GM19452 (cell line): ENCODE data around the gene USPL1.
A peak's percentile ranks its signal among the peaks of the same experiment; 100 is the strongest.
"Not testable (repeated sequence)": the region's sequence is repeated elsewhere in the genome, so short reads cannot be mapped to it uniquely, and the experiment has no call there.

Experiments
- ATAC-seq: cut with Tn5 transposase; IDR thresholded peaks from one replicate; pipeline ENCODE4 v1.9.1; 2021; ENCODE audit not compliant: unreplicated experiment

Gene USPL1

GRCh38 chr13:30617315-30618185 lies at the start of gene USPL1:
Gene USPL1 (plus strand): TSS chr13:30617920. CDS start chr13:30621141, 3,221 bp downstream.
- ATAC-seq = peak; percentile 89

GRCh38 chr13:30569901-30570576 lies 47.7 kb upstream of the USPL1 start:
- ATAC-seq = no peak

- ATAC-seq = no peak
These were observed 47.0 kb upstream of the USPL1 start for GRCh38 chr13:30570691-30571090.

DNA sequence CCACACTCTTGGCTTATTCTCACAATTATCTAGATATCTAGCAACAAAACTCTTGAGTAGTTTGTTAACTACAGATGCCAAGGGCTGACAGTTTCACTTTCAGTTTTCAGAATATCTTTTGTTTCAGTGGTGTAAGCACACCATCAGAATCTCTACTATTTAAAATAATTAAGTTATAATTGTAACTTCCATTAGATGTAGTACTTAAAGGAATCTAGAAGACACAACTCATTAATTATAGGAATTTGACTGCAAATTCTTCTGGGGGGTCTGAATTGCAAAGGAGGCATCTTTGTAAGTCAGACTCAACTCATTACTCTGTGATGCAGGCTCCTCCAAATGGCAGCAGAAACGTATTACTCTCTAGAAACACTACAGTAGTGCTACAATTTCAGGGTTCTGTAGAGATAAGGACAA lies 44.9 kb upstream of the USPL1 start:
- peak; percentile 44 for ATAC-seq

- no peak for ATAC-seq
These were observed 41.2 kb upstream of the USPL1 start for GRCh38 chr13:30576528-30576927.

- peak; percentile 82 for ATAC-seq
These were observed 40.3 kb upstream of the USPL1 start for GRCh38 chr13:30577401-30577852.

- ATAC-seq = no peak
These were observed 36.7 kb upstream of the USPL1 start for GRCh38 chr13:30580852-30581502.

DNA sequence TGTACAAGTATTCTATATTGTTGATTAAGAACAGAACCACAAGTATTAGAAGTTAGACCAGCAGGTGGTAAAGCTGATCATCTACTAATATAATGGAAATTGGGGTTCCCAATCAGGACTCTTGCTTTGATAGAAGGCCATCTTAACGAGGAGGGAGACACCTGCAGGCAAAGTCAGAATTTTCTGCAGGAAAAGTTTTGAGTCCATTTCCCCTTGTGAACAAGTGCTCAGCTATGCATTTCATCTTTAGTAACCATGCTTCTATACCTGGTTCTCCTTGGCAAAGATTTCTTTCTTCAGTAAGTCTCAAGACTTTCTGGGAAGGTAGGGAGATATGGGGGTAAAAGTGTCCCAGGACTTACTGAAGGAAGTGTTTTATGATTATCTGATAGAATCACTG lies 36.1 kb upstream of the USPL1 start:
- ATAC-seq = no peak

DNA sequence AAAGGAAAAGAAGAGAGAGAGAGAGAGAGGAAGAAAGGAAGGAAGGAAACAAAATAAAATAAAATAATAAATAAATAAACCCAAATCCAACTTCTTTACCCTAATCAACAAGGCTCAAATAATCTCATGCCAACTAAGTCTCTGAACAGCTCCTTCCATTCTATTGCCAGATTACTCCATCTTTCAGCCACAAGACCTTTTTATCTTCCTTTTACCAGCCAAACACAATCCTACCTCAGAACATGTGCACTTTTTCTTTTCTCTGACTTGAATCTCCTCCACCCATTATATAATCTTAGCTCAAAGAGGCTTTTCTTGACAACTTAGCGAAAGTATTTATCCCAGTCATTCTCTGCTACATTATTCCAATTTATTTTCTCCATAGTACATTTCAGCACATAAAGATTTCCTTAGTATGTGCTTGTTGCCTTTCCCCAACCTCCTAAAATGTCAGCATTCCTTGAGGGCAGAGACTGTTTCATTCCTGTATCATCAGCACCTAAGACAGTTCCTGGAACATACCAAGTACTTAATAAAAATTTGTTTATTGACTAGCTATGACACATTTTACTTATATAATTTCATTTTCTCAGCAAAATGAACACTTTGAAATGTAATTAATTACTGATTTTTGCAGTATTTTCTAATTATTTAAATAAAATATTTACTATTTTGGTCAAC lies 33.5 kb upstream of the USPL1 start:
- no peak for ATAC-seq

GRCh38 chr13:30585748-30586262 lies 31.9 kb upstream of the USPL1 start:
- ATAC-seq = no peak

GRCh38 chr13:30587231-30587630 lies 30.5 kb upstream of the USPL1 start:
- no peak for ATAC-seq

- ATAC-seq = no peak
These were observed 30.0 kb upstream of the USPL1 start for GRCh38 chr13:30587739-30588138.

DNA sequence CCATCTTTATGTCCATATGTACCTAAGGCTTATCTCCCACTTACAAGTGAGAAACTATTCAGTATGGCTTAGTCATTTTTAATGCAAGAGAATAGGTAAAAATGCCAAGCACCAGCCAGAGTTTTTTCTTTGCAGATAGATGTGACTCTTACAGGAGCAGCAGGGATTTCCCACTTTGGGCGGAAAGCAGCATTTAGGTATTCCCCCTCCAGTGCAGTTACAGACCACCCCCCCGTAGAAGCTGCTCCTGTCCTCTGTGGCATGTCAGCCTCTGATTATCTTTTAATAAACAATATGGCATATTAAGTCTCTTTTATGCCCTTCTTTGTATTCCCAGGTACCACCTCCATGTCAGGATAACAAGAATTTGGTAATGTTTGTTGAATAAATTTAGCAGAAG lies 24.7 kb upstream of the USPL1 start:
- ATAC-seq = no peak

DNA sequence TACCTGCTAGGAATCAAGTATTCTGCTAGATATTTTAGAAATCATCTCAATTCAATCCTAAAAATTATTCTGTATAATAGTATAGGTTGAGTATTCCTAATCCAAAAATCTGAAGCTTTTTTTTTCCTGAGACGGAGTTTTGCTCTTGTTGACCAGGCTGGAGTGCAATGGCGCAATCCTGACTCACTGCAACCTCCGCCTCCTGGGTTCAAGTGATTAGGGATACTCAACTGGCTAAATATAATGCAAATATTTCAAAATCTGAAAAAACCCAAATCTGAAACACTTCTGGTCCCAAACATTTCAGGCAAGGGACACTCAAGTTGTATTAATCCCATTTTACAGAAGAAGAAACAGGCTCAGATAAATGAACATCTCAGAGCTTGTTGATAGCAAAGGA lies 17.2 kb upstream of the USPL1 start:
- ATAC-seq = no peak

GRCh38 chr13:30601836-30602235 lies 15.9 kb upstream of the USPL1 start:
- ATAC-seq = no peak

GRCh38 chr13:30605052-30605451 lies 12.7 kb upstream of the USPL1 start:
- no peak for ATAC-seq

GRCh38 chr13:30607186-30607585 lies 10.5 kb upstream of the USPL1 start:
- not testable (repeated sequence) for ATAC-seq

DNA sequence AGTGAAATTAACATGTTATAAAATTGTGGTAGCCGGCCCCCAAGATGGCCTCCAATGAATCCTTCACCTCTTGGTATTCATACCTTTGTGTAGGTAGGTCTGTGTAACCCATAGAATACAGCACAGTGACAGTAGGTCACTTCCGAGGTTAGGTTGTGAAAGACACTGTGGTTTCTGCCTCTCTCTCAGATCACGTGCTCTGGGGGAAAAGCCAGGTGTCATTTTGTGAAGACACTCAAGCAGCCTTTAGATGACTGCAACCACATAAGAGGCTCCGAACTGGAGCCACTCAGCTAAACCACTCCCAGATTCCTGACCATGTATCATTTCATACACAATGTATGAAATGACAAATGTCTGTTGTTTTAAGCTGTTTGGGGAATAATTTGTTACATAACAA lies 9.8 kb upstream of the USPL1 start:
- peak; percentile 99 for ATAC-seq

- ATAC-seq = no peak
These were observed 9.4 kb upstream of the USPL1 start for GRCh38 chr13:30608364-30608763.

GRCh38 chr13:30610311-30610710 lies 7.4 kb upstream of the USPL1 start:
- ATAC-seq = no peak

- ATAC-seq = no peak
These were observed 2.2 kb upstream of the USPL1 start for GRCh38 chr13:30615481-30615865.
